Stimulated activated CD4-positive, alpha-beta T cell treated with anti-CD3 and anti-CD28 coated beads, Interleukin-12 subunit alpha, Interleukin-12 subunit beta, amount 100 ng/mL, for 4 hours (primary cell): Measurements from ENCODE around the gene GPR21.

Source experiments
- DNase-seq: peaks from one replicate; pipeline ENCODE4 v3.0.0-alpha.2; 2020

Gene GPR21

DNA sequence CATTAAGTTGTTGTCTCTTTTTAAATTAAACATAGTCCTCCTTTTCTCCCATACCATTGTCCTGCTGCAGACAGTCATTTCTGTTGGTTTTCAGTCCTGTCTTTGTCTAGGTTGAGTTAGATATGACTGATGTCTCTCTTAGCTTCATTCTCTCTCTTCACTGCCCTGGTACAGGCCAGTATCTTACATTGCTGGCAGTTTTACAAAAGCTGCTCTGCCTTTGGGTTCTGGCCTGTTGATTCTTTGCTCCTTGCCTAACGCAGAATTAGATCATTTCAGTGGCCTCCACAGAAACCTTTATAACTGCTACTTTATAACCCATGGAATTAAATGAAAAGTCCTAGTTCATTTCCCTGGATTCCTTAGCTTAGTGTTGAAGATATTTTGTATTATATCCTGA is 33.7 kb downstream of the GPR21 start:
- DNase-seq, result no peak

DNA sequence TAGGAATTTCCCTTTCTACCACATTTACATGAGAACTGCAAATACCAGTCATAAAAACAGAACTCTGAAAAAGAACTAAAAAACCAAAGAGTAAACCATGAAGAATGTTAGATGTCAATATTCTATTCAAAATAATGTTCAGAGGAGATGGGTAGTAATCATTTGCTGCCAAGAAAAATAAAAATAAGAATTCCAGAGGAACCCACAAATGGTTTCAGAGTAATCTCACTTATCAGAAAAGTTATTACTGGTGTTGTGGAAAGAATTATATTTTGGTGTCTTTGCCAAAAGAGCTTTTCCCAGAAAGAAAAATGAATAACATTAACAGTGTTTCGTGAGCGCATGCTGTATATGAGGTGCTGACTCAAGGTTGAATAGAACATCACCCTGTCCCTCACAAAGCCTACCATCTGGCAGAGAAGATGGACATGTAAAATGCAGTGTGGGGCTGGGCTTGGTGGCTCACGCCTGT is 35.6 kb downstream of the GPR21 start:
- no peak for DNase-seq

DNA sequence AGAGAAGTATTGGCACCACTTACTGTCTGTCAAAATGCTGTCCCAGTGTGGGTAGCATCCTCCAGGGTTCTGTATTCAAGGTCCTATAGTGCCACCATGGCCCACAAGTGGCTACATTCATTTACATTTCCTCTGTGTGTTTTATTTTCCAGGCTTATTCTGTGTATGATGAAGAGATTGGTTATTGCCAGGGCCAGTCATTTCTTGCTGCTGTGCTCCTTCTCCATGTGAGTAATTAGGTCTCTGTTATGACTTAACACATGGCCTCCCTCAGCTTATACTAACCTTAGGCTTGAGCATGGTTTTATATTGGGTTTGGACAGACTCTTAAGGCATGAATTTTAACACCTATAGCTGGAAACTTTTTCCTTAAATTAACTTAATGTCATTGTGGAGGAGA is 36.7 kb downstream of the GPR21 start:
- DNase-seq, result no peak

DNA sequence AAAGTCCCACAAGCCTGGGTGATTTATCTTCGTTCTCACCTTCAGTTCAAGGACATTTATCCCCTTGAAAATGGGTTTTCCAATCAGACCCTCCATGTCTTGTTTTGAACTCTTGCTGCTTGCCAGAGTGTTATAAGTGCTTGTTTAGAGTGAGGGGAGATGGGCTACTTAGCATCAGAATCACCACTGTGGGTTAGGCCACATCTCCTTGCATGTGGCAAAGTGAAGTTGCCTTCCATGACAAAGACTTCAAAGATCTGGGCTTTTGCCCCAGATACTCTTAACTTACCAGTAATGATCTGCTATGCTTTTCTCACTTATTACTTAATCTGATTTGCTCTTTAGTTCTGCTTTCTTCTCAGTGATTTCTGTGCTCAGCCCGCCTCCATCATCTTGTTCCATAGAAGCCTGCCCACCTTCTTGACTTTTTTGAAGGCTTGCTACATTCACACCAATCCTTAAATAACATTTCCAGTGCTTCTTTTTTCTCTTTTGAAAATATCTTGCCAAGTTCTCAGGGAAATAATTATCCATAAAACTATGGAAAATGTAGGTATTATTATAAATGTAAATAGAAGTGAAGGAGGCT is 39.0 kb downstream of the GPR21 start:
- DNase-seq, result no peak

DNA sequence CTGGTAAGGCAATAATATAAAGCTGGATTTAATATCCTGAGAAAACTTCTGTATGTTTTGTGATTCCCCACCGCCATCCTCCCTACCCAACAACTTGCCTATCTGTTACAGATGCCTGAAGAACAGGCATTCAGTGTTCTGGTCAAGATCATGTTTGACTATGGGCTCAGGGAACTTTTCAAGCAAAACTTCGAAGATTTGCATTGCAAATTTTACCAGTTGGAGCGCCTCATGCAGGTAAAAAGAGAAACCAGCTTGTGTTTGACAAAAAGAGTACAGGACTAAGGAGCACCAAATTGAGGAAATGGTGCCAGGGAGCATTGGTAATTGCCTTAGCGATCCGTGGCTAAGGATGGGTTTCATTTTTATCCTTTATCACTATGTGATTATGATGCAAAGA is 40.0 kb downstream of the GPR21 start:
- DNase-seq, result no peak

DNA sequence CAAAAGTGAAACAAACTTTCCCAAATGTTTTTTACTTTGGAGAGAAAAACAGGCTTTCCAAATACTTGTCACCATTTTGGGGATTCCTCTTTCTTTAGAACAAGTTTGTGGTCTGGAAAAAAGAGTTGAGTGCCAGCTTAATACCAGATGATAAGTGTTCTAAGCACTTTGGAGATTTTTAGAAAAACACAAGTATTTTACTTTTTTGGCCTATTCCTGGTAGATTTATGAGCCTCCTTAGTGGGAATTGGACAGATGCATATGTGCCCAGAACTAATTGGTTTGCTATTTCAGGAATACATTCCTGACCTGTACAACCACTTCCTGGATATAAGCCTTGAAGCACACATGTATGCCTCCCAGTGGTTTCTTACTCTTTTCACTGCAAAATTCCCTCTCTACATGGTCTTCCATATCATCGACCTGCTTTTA is 40.5 kb downstream of the GPR21 start:
- DNase-seq, result no peak

DNA sequence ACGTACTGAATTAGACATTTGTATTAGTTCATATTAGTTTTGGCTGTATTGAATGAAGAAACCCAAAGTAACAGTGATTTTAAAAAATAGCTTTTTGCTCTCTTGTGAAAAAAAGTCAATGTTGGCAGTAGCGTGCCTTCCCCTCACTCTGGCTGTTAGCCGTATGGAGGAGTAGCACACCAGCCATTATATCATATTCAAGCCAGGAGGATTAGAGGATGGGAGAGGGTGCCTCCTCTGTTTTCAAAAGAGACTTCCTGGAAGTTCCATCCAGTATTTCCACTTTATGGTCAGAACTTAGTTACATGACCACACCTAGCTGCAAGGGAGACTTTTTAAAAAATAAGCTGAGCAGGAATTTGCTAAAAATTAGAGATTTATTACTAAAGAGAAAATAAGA is 41.2 kb downstream of the GPR21 start:
- DNase-seq, result no peak

DNA sequence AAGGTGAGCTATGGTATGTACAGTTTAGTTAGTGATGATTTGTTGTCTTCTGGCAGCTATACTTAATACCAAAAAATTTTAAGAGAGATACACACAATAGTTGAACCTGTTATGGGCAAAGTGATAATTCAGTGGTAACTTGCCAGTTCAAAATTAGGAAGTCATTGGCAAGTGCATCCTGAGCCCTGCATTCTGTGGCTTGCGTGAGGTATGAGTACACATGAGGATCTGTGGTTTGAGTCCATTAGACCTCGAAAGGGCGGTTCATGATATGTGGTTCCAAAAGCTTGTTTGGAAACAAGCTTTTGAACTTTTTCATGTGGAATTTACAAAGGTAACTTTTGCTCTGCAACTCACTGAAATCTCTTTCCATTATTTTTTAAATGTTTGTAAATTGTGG is 47.0 kb downstream of the GPR21 start:
- no peak for DNase-seq

DNA sequence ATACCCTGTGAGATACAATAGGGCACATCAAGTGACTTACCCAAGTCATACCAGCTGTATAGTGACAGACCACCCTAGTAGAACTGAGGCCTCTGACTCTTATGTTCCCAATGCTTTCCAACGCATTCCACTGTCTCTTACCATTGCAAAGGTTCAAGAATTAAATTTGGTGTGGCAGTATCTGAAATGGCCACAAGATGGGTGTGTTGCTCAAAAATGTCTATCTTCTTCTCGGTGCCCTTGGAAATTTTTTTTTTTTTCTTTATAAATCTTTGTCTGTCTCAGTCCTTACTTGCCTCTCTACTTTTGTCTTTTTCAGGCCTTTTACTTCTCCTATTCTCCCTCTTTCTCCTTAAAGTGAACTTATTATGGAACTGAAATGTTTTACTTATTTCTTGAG is 48.4 kb downstream of the GPR21 start:
- no peak for DNase-seq

DNA sequence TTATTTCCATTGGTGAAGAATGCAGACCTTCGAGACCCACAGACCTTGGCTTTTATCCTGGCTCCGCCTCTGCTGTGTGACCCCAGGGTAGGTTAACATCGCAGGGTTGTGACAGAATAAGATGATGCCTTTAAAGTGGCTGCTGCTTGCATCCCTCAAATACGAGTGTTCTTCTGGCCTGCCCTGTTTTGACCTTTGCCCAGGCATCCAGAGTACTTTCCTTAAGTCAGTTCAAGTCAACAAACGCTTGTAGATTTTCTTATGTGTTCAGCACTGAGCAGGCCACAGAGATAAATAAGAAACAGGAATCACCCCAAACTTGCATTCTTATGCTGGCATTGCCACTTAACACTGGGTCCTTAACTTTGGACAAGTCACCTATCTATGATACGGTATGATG is 50.2 kb downstream of the GPR21 start:
- DNase-seq, result no peak

DNA sequence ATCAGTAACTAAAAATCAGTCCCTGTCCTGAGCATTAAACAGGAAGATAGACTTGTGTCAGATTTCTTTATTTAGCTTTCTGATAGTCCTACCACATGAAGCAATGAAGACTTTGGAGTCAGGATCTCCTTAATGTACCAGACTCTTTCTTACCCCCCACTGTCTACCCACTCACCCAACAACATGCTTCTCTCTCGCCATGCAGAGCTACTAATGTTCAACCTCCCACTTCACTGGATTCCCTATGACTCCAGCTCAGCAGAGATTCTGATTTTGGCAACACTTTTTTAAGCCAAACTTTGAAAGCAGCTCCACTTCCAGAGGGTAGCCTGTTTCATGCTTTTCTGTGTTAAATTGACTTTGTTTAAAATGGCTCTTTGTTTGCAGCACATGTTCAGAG is 50.8 kb downstream of the GPR21 start:
- no peak for DNase-seq
